Dedifferentiated amniotic fluid mesenchymal stem cell (primary cell): ENCODE data around the gene SHPK.

ENCODE experiments used
- DNase-seq: peaks from one replicate; pipeline ENCODE4 v3.0.0-alpha.2; 2016; ENCODE audit errors: extremely low spot score

The SHPK gene

GRCh38 chr17:3626831-3627768 lies 8.9 kb downstream of the SHPK start:
- DNase-seq = no peak

- no peak for DNase-seq
These were observed 13.0 kb downstream of the SHPK start for GRCh38 chr17:3622977-3623594.

GRCh38 chr17:3621146-3621720 lies 14.8 kb downstream of the SHPK start:
- no peak for DNase-seq

GRCh38 chr17:3615160-3615870 lies 20.7 kb downstream of the SHPK start:
- no peak for DNase-seq

- no peak for DNase-seq
These were observed 22.9 kb downstream of the SHPK start for GRCh38 chr17:3613124-3613523.

GRCh38 chr17:3610523-3610922 lies 25.5 kb downstream of the SHPK start:
- DNase-seq = no peak

GRCh38 chr17:3609689-3610088 lies 26.4 kb downstream of the SHPK start:
- no peak for DNase-seq

- no peak for DNase-seq
These were observed 32.2 kb downstream of the SHPK start for GRCh38 chr17:3603870-3604259.

- no peak for DNase-seq
These were observed 32.8 kb downstream of the SHPK start for GRCh38 chr17:3603119-3603869.

GRCh38 chr17:3602499-3602898 lies 33.6 kb downstream of the SHPK start:
- no peak for DNase-seq

GRCh38 chr17:3600529-3601205 lies 35.4 kb downstream of the SHPK start:
- no peak for DNase-seq

- DNase-seq = no peak
These were observed 38.0 kb downstream of the SHPK start for GRCh38 chr17:3598078-3598477.

GRCh38 chr17:3596804-3597464 lies 39.1 kb downstream of the SHPK start:
- no peak for DNase-seq

GRCh38 chr17:3594976-3595375 lies 41.1 kb downstream of the SHPK start:
- no peak for DNase-seq

- no peak for DNase-seq
These were observed 41.8 kb downstream of the SHPK start for GRCh38 chr17:3594051-3594800.

GRCh38 chr17:3593384-3593783 lies 42.7 kb downstream of the SHPK start:
- no peak for DNase-seq

- no peak for DNase-seq
These were observed 43.7 kb downstream of the SHPK start for GRCh38 chr17:3592216-3592860.

- no peak for DNase-seq
These were observed 45.3 kb downstream of the SHPK start for GRCh38 chr17:3590768-3591167.

- no peak for DNase-seq
These were observed 45.8 kb downstream of the SHPK start for GRCh38 chr17:3590231-3590630.
